ENCODE results near the gene JADE1.

The JADE1 gene

DNA sequence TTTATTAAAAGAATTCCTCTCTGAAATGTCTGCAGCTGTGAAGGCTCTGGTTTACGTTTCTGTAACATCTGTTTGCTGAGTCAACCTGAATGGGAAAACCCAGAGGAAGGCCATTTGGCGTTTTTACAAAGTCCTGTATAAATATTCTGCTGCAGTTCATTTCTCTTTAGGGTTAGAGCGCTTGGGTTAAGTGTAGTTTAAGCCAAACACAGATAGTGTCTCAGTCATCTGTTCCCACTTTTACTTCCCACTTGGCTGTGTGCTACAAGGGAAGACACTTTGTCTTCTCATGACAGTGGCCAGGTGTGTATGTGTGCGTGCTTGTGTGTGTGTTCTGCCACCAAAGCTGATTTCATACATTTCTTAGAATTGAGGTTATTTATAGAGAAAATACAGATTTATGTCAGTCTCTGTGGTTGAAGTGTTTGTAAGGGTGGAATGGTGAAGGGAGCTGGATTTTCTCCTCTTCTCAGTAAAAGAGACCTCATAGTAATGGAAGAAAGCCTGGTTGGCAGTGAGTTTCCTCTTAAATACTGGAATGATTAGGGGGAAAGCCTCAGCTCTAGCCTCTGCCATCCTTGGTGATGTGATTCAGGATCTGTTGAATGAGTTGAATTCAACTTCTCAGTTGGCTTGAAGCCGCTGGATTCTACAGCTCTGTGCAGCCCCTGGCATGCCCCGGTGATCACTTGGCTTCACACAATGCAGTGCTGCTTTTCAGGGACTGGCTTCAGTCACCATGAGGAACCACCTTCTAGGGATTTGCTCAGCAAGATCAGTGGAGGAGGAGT lies 50.6 kb downstream of the JADE1 start:
- TF ChIP-seq, protein P1, sequence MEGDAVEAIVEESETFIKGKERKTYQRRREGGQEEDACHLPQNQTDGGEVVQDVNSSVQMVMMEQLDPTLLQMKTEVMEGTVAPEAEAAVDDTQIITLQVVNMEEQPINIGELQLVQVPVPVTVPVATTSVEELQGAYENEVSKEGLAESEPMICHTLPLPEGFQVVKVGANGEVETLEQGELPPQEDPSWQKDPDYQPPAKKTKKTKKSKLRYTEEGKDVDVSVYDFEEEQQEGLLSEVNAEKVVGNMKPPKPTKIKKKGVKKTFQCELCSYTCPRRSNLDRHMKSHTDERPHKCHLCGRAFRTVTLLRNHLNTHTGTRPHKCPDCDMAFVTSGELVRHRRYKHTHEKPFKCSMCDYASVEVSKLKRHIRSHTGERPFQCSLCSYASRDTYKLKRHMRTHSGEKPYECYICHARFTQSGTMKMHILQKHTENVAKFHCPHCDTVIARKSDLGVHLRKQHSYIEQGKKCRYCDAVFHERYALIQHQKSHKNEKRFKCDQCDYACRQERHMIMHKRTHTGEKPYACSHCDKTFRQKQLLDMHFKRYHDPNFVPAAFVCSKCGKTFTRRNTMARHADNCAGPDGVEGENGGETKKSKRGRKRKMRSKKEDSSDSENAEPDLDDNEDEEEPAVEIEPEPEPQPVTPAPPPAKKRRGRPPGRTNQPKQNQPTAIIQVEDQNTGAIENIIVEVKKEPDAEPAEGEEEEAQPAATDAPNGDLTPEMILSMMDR (IDR thresholded peaks at IDR 0.05): no peak

- TF ChIP-seq, protein P1 (IDR thresholded peaks at IDR 0.05): no peak
These were observed 52.5 kb downstream of the JADE1 start for GRCh38 chr4:128861856-128862518.

- TF ChIP-seq, protein P1 (IDR thresholded peaks at IDR 0.05): no peak
These were observed 53.3 kb downstream of the JADE1 start for GRCh38 chr4:128862608-128863311.

DNA sequence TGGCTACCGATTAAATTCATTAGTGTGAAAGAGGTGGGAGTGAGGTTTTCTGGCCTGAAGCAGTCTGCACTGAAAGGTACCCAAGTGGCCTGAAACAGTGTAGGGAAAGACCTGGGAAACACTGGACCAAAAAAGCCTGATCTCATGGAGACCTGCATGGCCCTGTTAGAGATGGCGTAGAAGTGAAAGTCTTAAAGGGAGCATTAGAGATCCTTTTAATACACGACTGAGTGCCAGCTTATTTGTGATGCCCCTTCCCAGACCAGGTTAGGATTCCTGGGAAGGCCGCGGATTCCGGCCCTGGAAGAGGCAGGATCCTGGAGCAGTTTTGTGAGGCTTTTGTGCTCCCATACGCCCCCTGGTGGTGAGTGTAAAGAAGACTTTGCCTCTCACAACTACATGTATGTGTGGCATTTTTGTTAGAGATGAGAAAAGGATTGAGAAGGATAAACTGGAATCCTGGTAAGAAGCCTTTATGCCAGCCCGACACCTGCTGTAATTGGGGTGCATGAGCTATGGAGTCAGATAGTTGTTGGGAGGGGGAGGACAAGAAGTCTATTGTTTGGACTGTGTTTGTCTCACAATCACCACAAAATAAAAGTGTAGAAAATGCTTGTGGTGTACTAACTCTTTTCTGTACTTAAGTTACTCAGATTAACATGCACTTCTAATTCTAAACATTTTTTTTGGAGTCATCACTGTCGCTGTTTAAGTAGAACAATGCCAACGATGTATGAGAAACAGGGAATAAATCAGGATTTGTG lies 54.0 kb downstream of the JADE1 start:
- TF ChIP-seq, protein P1 (IDR thresholded peaks at IDR 0.05): peak; percentile 67

DNA sequence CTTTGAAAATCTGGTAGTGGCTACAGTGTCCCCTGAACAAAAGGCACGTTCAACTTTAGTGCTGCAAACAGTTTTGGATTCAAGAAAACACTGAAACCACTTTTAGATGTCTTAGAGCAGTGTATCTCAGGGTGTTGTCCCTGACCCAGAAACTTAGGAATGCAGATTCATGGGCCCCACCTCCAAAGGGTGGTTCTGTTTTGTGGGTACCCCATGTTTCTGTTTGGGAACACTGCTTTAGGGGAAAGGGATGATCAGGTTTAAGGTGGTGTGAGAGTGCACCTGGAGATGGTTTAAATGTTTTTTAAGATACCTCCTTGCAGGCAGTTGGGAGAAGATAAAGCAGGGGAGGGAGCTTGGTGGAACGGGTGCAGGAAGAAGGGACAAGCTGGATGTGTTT lies 55.6 kb downstream of the JADE1 start:
- TF ChIP-seq, protein P1 (IDR thresholded peaks at IDR 0.05): no peak

DNA sequence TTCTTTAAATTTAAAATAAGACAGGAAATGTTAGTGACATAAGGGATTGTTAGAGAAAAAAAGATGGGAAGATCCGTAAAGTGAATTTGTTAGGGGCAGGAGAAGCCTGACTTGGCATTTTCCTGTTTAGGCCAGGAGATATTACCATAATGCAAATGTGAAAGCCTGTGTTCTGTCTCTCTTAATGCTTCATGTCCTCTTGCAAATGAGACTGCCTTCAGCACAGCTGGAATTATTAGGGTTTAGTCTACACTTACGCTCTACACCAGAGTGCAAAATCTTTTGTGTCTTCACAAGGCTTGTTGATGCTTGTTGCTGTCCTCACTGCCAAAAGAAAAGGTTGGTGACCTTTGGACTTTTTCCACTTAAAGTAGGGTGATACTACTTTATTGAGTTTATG lies 56.8 kb downstream of the JADE1 start:
- TF ChIP-seq, protein P1 (IDR thresholded peaks at IDR 0.05): no peak

- TF ChIP-seq, protein P1 (IDR thresholded peaks at IDR 0.05): no peak
These were observed 57.2 kb downstream of the JADE1 start for GRCh38 chr4:128866691-128867090.
